Thymus (tissue), 11 donors: ENCODE data around the gene FKBP10. TPM values are rescaled to one million over a fixed set of nuclear protein-coding genes. Genes with fewer than 3 reads are reported as not detected.
"Not testable (repeated sequence)": the region's sequence is repeated elsewhere in the genome, so short reads cannot be mapped to it uniquely, and the experiment has no call there.

Source experiments
- DNase-seq, 9 donors: peaks; one replicate each; pipeline ENCODE4 v3.0.0-alpha.2; 2013; ENCODE audit warnings: low spot score in 9 of 9, low read depth in 6 of 9, missing footprints in 1 of 9
- H3K27ac ChIP-seq, 2 donors: one replicate each; pipeline ENCODE4 v1.5.1; 2013; ENCODE audit warnings: control low read depth in 1 of 2, low read depth in 1 of 2, low read length in 1 of 2, mild to moderate bottlenecking in 1 of 2, moderate library complexity in 1 of 2
- H3K27me3 ChIP-seq, 2 donors: one replicate each; pipeline ENCODE4 v1.5.1; 2013; ENCODE audit warnings: low read length in 1 of 2; ENCODE audit not compliant: control insufficient read depth in 2 of 2, insufficient read depth in 1 of 2
- H3K36me3 ChIP-seq, 2 donors: one replicate each; pipeline ENCODE4 v1.5.1; 2013; ENCODE audit warnings: low read length in 1 of 2, mild to moderate bottlenecking in 1 of 2, moderate library complexity in 1 of 2; ENCODE audit not compliant: control insufficient read depth in 2 of 2, insufficient read depth in 2 of 2
- H3K4me1 ChIP-seq, 2 donors: one replicate each; pipeline ENCODE4 v1.5.1; 2013; ENCODE audit warnings: low read length in 2 of 2; ENCODE audit not compliant: control insufficient read depth in 2 of 2, insufficient read depth in 2 of 2
- H3K4me3 ChIP-seq, 2 donors: one replicate each; pipeline ENCODE4 v1.5.1; 2013; ENCODE audit warnings: low read length in 2 of 2, control low read depth in 1 of 2, mild to moderate bottlenecking in 1 of 2
- H3K9me3 ChIP-seq, 2 donors: one replicate each; pipeline ENCODE4 v1.5.1; 2013; ENCODE audit warnings: low read length in 1 of 2, mild to moderate bottlenecking in 1 of 2; ENCODE audit not compliant: control insufficient read depth in 2 of 2, insufficient read depth in 1 of 2
- WGBS: extraction: QIAGEN DNeasy Blood & Tissue Kit; methylation state at CpG from one replicate; pipeline ENCODE4 v1.1.7; 2013; 5-methylcytosine and 5-hydroxymethylcytosine counted together
- polyA plus RNA-seq: library from polyadenylated mRNA; stranded (reverse); fragments of 200-250 nt; gene quantifications from one replicate; pipeline ENCODE4 v1.2.3, GENCODE V29; 2013
- total RNA-seq: library from RNA; stranded (reverse); fragments of 120-200 nt; gene quantifications from one replicate; pipeline ENCODE4 v1.2.4, GENCODE V29; 2013
- donor health status: healthy.

Gene FKBP10
- total and polyA plus RNA-seq, 2 donors: 9.1 to 9.6 TPM

DNA sequence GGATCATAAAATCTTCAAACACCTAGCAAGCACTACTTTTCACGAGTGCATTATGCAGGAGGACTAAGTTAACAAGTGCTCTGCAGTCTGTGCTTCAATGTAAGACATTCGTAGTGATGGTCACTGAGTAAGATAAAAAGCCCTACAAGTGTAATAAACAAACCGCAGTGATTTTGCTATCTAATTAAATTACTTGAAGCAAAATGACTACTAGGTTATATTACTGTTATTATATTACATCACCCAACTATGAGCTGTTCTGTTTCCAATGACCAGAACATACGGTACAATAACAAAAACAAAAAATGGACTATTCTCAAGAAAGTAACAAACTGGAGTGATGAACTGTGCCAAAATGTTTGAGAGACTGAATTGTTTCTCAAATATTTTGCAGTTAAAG is 36.0 kb downstream of the FKBP10 start:
- no peaks in the 10 kb centered on the region for H3K27me3 ChIP-seq
- 96% methylated on average over 4 of the region's 4 CpGs for WGBS
- peak overlapping the region in 1 of 2 donors; percentile 40 for H3K27ac ChIP-seq
- no peak for DNase-seq
- no peaks in the 10 kb centered on the region for H3K4me1 ChIP-seq
- peaks cover 8 to 18% of the 10 kb centered on the region in 2 donors for H3K36me3 ChIP-seq
- H3K4me3 ChIP-seq: no peak overlapping the region
- H3K9me3 ChIP-seq: no peaks in the 10 kb centered on the region

DNA sequence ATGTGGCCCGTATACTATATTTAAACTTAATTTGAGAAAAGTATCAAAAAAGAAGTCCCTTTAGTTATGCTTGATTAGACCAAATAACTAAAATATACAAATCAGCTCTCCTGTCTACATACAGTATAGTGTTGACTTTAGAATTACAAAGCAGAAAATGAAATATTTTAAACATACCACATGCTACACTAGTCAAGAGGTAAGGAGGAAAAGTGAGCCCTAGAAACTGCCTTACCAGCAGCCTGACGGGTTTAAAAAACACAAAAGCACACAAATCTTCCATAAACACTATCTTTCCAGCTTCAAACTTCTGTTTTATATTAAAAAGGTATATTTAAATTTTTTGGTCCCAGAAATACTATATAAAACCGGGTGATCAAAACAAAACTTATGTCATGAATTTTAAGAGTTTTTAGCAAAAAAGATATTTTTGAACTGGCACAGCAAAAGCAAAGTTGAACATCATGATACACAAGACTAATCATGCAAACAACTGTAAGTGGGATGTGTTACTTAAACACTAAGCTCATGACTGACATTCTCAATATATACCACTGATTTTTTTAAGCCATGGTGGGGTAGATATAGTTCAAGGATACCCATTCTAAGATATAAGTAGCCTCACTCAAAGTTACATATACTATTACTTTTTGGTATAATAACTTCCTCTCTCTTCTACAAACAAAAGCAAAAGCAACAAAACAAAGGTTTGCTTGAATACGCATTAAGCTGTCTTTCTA is 36.6 kb downstream of the FKBP10 start:
- DNase-seq: no peak
- no peak overlapping the region for H3K4me3 ChIP-seq
- no peaks in the 10 kb centered on the region for H3K27me3 ChIP-seq
- WGBS: 94% methylated on average over 4 of the region's 4 CpGs
- H3K27ac ChIP-seq: no peak overlapping the region
- H3K36me3 ChIP-seq: peaks cover 14 to 24% of the 10 kb centered on the region in 2 donors
- H3K4me1 ChIP-seq: no peaks in the 10 kb centered on the region
- no peaks in the 10 kb centered on the region for H3K9me3 ChIP-seq

DNA sequence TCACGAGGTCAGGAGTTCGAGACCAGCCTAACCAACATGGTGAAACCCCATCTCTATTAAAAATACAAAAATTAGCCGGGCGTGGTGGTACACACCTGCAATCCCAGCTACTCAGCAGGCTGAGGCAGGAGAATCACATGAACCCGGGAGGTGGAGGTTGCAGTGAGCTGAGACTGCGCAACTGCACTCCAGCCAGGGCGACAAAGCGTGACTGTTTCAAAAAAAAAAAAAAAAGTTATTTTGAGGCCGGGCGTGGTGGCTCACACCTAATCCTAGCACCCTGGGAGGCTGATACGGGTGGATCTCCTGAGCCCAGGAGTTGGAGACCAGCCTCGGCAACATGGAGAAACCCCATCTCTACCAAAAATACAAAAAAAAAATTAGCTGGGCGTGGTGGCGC is 38.6 kb downstream of the FKBP10 start:
- H3K27ac ChIP-seq, DNase-seq, H3K4me3 ChIP-seq, H3K4me1 ChIP-seq, H3K27me3 ChIP-seq, H3K9me3 ChIP-seq: not testable (repeated sequence)
- peaks cover 20 to 32% of the 10 kb centered on the region in 2 donors for H3K36me3 ChIP-seq
- 98% methylated on average over 14 of the region's 14 CpGs for WGBS

DNA sequence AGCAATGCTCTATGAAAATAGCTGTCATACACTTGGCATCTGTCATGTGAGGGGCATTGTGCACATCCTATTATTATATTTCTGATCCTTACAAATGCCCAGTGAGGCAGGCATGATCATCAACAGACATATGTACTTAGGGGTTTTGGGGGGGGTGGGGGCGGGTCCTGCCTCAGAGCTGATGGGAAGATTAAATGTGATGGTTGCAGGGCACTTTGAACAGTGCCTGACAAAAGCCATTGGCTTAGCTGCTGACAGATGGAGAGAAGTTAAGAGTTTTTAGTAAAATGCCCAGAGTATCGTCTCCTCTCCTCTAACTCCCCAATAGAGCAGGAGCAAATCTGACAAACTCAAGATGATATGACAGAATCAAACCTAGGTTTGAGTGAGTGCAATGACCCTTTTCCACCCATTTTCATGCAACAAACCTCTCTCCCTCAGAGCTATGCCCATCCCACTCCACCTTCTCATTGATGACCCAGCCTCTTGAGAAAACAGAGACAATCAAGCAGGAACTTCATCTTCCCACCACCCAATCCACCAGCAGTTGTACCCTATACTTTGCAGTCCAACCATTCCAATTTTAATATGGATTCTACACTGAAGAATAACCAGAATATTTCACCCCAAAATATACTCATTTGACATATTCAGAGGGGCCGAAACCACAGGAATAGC is 47.6 kb downstream of the FKBP10 start:
- Histone ChIP-seq H3K27ac (no peak overlapping the region), H3K4me3 (no peak overlapping the region), H3K4me1 (peaks cover 11 to 21% of the 10 kb centered on the region in 2 donors), H3K27me3 (no peaks in the 10 kb centered on the region), H3K36me3 (no peaks in the 10 kb centered on the region), H3K9me3 (no peaks in the 10 kb centered on the region)
- WGBS: 95% methylated on average over 3 of the region's 3 CpGs
- no peak for DNase-seq

DNA sequence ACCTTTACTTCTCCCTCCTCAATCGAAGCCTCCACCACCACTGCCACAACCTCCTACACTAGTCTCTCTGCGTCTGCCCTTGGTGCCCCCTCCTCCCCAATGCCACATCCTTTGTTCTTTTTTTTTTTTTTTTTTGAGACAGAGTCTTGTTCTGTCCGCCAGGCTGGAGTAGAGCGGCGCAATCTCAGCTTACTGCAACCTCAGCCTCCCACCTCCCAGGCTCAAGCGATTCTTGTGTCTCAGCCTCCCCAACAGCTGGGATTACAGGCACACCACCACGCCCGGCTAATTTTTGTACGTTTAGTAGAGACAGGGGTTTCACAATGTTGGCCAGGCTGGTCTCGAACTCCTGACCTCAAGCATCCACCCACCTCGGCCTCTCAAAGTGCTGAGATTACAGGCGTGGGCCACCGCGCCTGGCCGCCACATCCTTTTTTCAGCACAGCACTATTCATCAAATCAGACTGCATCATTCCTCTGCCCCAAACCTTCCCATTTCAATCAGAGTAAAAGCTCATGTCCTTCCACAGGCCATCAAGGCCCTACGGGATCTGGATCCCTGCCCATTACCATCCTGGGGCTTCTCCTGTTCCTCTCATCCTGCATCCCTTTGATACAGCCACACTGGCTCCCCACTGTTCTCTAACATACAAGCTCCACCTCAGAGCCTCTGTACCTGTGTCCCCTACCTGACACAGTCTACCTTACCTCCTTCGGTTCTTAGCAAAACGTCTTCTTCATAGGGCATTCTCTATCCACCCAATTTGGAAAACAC is 50.5 kb downstream of the FKBP10 start:
- peaks cover 11 to 23% of the 10 kb centered on the region in 2 donors for H3K4me1 ChIP-seq

DNA sequence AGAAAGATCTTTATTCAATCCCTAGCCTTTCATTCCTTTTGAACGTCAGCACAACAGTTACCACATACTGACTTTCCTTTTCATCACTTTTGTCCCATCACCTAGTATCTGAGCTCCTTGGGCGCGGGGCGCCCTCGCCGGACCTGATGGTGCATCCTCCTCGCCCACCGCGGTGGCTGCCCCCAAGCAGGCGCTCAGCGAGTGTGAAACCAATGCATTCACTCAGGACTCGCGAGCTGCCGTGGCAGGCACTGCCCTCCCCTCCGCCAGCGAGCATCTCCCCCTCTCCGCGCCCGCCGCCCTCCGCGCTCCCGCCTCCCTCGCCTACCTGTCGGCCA is 51.7 kb downstream of the FKBP10 start:
- H3K36me3 ChIP-seq: peaks cover 8 to 13% of the 10 kb centered on the region in 2 donors
- H3K4me3 ChIP-seq: peak overlapping the region; percentile 82 to 99
- peaks cover 11 to 23% of the 10 kb centered on the region in 2 donors for H3K4me1 ChIP-seq
- no peaks in the 10 kb centered on the region for H3K27me3 ChIP-seq
- no peaks in the 10 kb centered on the region for H3K9me3 ChIP-seq
- WGBS: under 1% methylated on average over 25 of the region's 25 CpGs
- DNase-seq: peak in 1 of 9 donors; percentile 18
- peak overlapping the region; percentile 92 to 93 for H3K27ac ChIP-seq

More for the DNA sequence above, 50.5 kb downstream of the FKBP10 start:
- peak in 3 of 9 donors; percentile 12 to 44 (median 14) for DNase-seq
- peaks cover 6% of the 10 kb centered on the region in 2 donors for H3K36me3 ChIP-seq
- peak overlapping the region; percentile 82 to 99 for H3K4me3 ChIP-seq
- no peaks in the 10 kb centered on the region for H3K27me3 ChIP-seq
- WGBS: 67% methylated on average over 18 of the region's 18 CpGs
- H3K27ac ChIP-seq: no peak overlapping the region
- H3K9me3 ChIP-seq: no peaks in the 10 kb centered on the region

DNA sequence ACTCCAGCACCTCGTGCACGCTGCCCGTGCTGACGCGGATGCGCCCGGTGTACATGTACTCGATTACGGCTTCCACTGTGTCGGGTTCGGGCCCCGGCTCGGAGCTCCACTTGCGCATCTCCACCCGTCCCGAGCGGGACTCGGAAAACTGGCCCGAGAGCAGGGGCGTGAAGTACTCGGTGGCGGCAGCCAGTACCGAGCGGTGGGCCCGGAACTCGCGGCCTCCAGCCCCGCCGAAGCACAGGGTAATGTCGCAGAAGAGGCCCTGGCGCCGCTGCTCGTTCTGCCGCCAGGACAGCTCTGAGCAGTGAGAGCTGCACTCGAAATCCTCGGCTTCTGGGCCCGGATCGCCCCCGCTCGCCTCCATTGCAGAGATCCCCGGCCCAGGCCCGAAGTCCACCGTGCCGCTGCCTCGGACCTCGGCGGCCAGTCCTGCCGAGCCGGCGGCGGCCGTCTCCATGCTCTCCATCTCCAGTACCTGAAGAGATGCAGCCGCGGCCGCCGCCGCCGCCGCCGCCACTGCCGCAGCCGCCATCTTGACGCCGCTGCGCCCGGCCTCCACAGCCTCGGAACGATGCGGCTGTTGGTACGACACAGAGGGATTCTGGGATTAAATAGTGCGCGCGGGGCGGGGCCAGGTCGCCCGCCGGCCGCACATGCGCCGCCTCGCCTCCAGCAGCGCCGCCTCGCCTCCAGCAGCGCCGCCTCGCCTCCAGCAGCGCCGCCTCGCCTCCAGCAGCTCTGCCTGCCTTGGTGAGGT is 52.2 kb downstream of the FKBP10 start, which contains the start of gene KLHL11:
Gene KLHL11, minus strand, starts transcription at position 588 of the 760 bp plus-strand sequence. Its CDS starts 53 bp downstream, at position 535.
- Histone ChIP-seq H3K4me1 (peaks cover 11 to 23% of the 10 kb centered on the region in 2 donors), H3K9me3 (no peaks in the 10 kb centered on the region), H3K27ac (peak within 1 kb of the TSS; percentile 92 to 93), H3K4me3 (peak within 1 kb of the TSS; percentile 82 to 99), H3K36me3 (peaks cover 14 to 19% of the 10 kb centered on the region in 2 donors), H3K27me3 (no peaks in the 10 kb centered on the region)
- WGBS: under 1% methylated on average over 90 of the region's 90 CpGs
- DNase-seq: peak; percentile 72 to 94 (median 79)

DNA sequence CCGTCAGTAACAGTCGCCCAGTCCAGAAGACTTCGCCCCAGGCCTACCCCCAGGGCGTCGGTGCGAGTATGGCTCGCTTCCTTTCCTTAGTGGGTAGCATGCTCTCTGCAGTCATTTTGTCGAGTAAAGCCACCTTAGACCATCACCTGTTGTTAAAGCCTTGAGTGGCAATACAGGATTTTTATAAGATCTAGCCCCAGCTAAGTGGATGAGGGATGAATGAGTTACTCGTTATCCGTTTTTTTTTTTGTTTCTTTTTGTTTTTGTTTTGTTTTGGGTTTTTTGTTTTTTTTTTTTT is 52.7 kb downstream of the FKBP10 start:
- WGBS: 2% methylated on average over 10 of the region's 10 CpGs
- H3K4me1 ChIP-seq: peaks cover 11 to 23% of the 10 kb centered on the region in 2 donors

More for the DNA sequence above, 52.7 kb downstream of the FKBP10 start:
- Histone ChIP-seq H3K27ac (peak overlapping the region in 1 of 2 donors; percentile 64), H3K9me3 (no peaks in the 10 kb centered on the region), H3K4me3 (peak overlapping the region; percentile 42 to 82), H3K36me3 (peaks cover 19 to 24% of the 10 kb centered on the region in 2 donors), H3K27me3 (no peaks in the 10 kb centered on the region)
- peak in 2 of 9 donors; percentile 9 to 42 for DNase-seq
